ENCODE measurements around the gene GALNT9.

Gene GALNT9

GRCh38 chr12:132213359-132214160, 115.8 kb downstream of the GALNT9 start:
- DNase-seq (ENCODE audit: low spot score): no peak

GRCh38 chr12:132211816-132212215, 117.6 kb downstream of the GALNT9 start:
- no peak for DNase-seq (ENCODE audit: low spot score)

- DNase-seq (ENCODE audit: low spot score): no peak
Measured at GRCh38 chr12:132211326-132211725, 118.1 kb downstream of the GALNT9 start.

GRCh38 chr12:132210223-132211055, 119.0 kb downstream of the GALNT9 start:
- DNase-seq (ENCODE audit: low spot score): no peak

- no peak for DNase-seq (ENCODE audit: low spot score)
Measured at GRCh38 chr12:132209619-132210222, 119.7 kb downstream of the GALNT9 start.

GRCh38 chr12:132208153-132208823, 121.1 kb downstream of the GALNT9 start:
- no peak for DNase-seq (ENCODE audit: low spot score)

- DNase-seq (ENCODE audit: low spot score): no peak
Measured at GRCh38 chr12:132207083-132207775, 122.2 kb downstream of the GALNT9 start.

- DNase-seq (ENCODE audit: low spot score): no peak
Measured at GRCh38 chr12:132206046-132206434, 123.3 kb downstream of the GALNT9 start.

- DNase-seq (ENCODE audit: low spot score): no peak
Measured at GRCh38 chr12:132205271-132206045, 123.9 kb downstream of the GALNT9 start.

- no peak for DNase-seq (ENCODE audit: low spot score)
Measured at GRCh38 chr12:132204793-132205270, 124.6 kb downstream of the GALNT9 start.

GRCh38 chr12:132204063-132204792, 125.2 kb downstream of the GALNT9 start:
- no peak for DNase-seq (ENCODE audit: low spot score)

GRCh38 chr12:132202929-132203721, 126.3 kb downstream of the GALNT9 start:
- DNase-seq (ENCODE audit: low spot score): no peak

- DNase-seq (ENCODE audit: low spot score): no peak
Measured at GRCh38 chr12:132201391-132202120, 127.8 kb downstream of the GALNT9 start.

- DNase-seq (ENCODE audit: low spot score): no peak
Measured at GRCh38 chr12:132200800-132201199, 128.6 kb downstream of the GALNT9 start.

- DNase-seq (ENCODE audit: low spot score): no peak
Measured at GRCh38 chr12:132199526-132200319, 129.7 kb downstream of the GALNT9 start.

- no peak for DNase-seq (ENCODE audit: low spot score)
Measured at GRCh38 chr12:132199101-132199500, 130.3 kb downstream of the GALNT9 start.

GRCh38 chr12:132197581-132198354, 131.6 kb downstream of the GALNT9 start:
- no peak for DNase-seq (ENCODE audit: low spot score)

Measured in activated CD4-positive, alpha-beta T cell treated with anti-CD3 and anti-CD28 coated beads, Interleukin-2, Interleukin-4, amounts not matched to agents 100 ng/mL and 50 ng/mL, durations not matched to agents 16 hours and 8 hours (primary cell).